ENCODE data around the gene SYCE3. TPM values are rescaled to one million over a fixed set of nuclear protein-coding genes. Genes with fewer than 3 reads are reported as not detected.
A peak's percentile ranks its signal among the peaks of the same experiment; 100 is the strongest.

SYCE3 gene
- total and polyA plus RNA-seq, 8 donors = 0.45 to 0.80 (median 0.63) TPM; not detected in 5

- Histone ChIP-seq H3K4me3 (peak overlapping the region; percentile 59 to 75 (median 68)), H3K4me1 (peaks cover 7 to 20% (median 12%) of the 10 kb centered on the region in 3 donors), H3K27ac (peak overlapping the region; percentile 88 to 94 (median 90)), H3K9me3 (no peaks in the 10 kb centered on the region), H3K27me3 (peaks cover 0 to 6% (median 0%) of the 10 kb centered on the region in 4 donors), H3K36me3 (peaks cover 0 to 15% (median 10%) of the 10 kb centered on the region in 3 donors)
- FAIRE-seq = no peak
- intact Hi-C loops (cut with DNase I) = no loop called here
- ATAC-seq = no peak
- WGBS, 2 donors = 73 to 74% methylated on average over 29 of the region's 29 CpGs
- TF ChIP-seq, protein P1, sequence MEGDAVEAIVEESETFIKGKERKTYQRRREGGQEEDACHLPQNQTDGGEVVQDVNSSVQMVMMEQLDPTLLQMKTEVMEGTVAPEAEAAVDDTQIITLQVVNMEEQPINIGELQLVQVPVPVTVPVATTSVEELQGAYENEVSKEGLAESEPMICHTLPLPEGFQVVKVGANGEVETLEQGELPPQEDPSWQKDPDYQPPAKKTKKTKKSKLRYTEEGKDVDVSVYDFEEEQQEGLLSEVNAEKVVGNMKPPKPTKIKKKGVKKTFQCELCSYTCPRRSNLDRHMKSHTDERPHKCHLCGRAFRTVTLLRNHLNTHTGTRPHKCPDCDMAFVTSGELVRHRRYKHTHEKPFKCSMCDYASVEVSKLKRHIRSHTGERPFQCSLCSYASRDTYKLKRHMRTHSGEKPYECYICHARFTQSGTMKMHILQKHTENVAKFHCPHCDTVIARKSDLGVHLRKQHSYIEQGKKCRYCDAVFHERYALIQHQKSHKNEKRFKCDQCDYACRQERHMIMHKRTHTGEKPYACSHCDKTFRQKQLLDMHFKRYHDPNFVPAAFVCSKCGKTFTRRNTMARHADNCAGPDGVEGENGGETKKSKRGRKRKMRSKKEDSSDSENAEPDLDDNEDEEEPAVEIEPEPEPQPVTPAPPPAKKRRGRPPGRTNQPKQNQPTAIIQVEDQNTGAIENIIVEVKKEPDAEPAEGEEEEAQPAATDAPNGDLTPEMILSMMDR (IDR thresholded peaks at IDR 0.05) = no peak
- DNase-seq = peak in 4 of 6 donors; percentile 50 to 80 (median 68)
Measured at GRCh38 chr22:50526834-50527801, 35.6 kb downstream of the SYCE3 start.

GRCh38 chr22:50526108-50526833 lies 36.4 kb downstream of the SYCE3 start:
- H3K27ac ChIP-seq = peak overlapping the region; percentile 88 to 94 (median 90)
- peaks cover 0 to 6% (median 0%) of the 10 kb centered on the region in 4 donors for H3K27me3 ChIP-seq
- DNase-seq = peak; percentile 80 to 94 (median 88)
- H3K4me1 ChIP-seq = peaks cover 7 to 16% (median 11%) of the 10 kb centered on the region in 3 donors
- ATAC-seq = peak; percentile 36 to 55 (median 40)
- peak overlapping the region; percentile 59 to 75 (median 68) for H3K4me3 ChIP-seq
- no peak for FAIRE-seq
- WGBS, 2 donors = 5 to 10% methylated on average over 33 to 77 of the region's 77 CpGs
- H3K36me3 ChIP-seq = peaks cover 0 to 21% (median 11%) of the 10 kb centered on the region in 3 donors
- H3K9me3 ChIP-seq = no peaks in the 10 kb centered on the region
- TF ChIP-seq, protein P1 (IDR thresholded peaks at IDR 0.05) = peak; percentile 31 to 57 (median 56)
- intact Hi-C loops (cut with DNase I) = no loop called here

DNA sequence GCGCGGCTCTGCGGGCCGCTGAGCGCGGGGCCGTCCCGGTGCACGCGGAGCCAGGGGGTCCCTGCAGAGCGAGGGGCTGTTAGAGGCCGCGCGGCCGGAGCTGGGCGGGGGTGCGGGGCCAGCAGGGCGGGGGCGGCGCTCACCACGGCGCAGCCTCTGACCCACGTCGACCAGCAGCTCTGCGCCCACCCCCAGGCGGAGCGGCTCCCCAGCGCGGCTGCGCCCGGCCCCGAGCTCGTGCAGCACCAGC lies 36.9 kb downstream of the SYCE3 start:
- intact Hi-C loops (cut with DNase I) = no loop called here
- WGBS, 2 donors = 0 to 2% methylated on average over 11 to 33 of the region's 33 CpGs

GRCh38 chr22:50525104-50525857 lies 37.4 kb downstream of the SYCE3 start, which contains the start of gene SCO2:
Gene SCO2, minus strand, starts transcription at chr22:50525598. Its CDS starts 1,187 bp downstream, at chr22:50524411.
- 1% methylated on average over 73 to 84 of the region's 84 CpGs for WGBS, 2 donors
- peak; percentile 70 to 81 (median 78) for ATAC-seq
- Histone ChIP-seq H3K9me3 (no peaks in the 10 kb centered on the region), H3K36me3 (peaks cover 0 to 22% (median 11%) of the 10 kb centered on the region in 3 donors), H3K4me1 (peaks cover 6 to 7% (median 6%) of the 10 kb centered on the region in 3 donors), H3K4me3 (peak within 1 kb of the TSS; percentile 59 to 75 (median 68)), H3K27me3 (no peaks in the 10 kb centered on the region), H3K27ac (peak within 1 kb of the TSS; percentile 88 to 94 (median 90))
- FAIRE-seq = no peak
- peak; percentile 96 to 100 (median 98) for DNase-seq
- intact Hi-C loops (cut with DNase I) = no loop called here
- TF ChIP-seq, protein P1 (IDR thresholded peaks at IDR 0.05) = peak in 3 of 4 donors; percentile 11 to 25 (median 15)

More for the DNA sequence above, 36.9 kb downstream of the SYCE3 start:
- DNase-seq = no peak
- H3K36me3 ChIP-seq = peaks cover 0 to 21% (median 11%) of the 10 kb centered on the region in 3 donors
- no peaks in the 10 kb centered on the region for H3K9me3 ChIP-seq
- TF ChIP-seq, protein P1 (IDR thresholded peaks at IDR 0.05) = no peak
- H3K4me1 ChIP-seq = peaks cover 7 to 11% (median 10%) of the 10 kb centered on the region in 3 donors
- peak overlapping the region; percentile 88 to 94 (median 90) for H3K27ac ChIP-seq
- peaks cover 0 to 4% (median 0%) of the 10 kb centered on the region in 4 donors for H3K27me3 ChIP-seq
- H3K4me3 ChIP-seq = peak overlapping the region; percentile 59 to 75 (median 68)
- ATAC-seq = no peak
- no peak for FAIRE-seq

Data from pancreas (tissue), 10 donors.